ENCODE results near the gene MTHFD1L.

The MTHFD1L gene

GRCh38 chr6:150866147-150866990 lies 867 bp downstream of the MTHFD1L start:
- FAIRE-seq = no peak

GRCh38 chr6:150866991-150867501 lies 1.5 kb downstream of the MTHFD1L start:
- FAIRE-seq = no peak

GRCh38 chr6:150868759-150869158 lies 3.3 kb downstream of the MTHFD1L start:
- FAIRE-seq = no peak

GRCh38 chr6:150874179-150874578 lies 8.7 kb downstream of the MTHFD1L start:
- no peak for FAIRE-seq

GRCh38 chr6:150875841-150876240 lies 10.3 kb downstream of the MTHFD1L start:
- no peak for FAIRE-seq

GRCh38 chr6:150876598-150876997 lies 11.1 kb downstream of the MTHFD1L start:
- FAIRE-seq = no peak

- no peak for FAIRE-seq
These were observed 12.4 kb downstream of the MTHFD1L start for GRCh38 chr6:150877928-150878327.

- FAIRE-seq = no peak
These were observed 13.1 kb downstream of the MTHFD1L start for GRCh38 chr6:150878347-150879213.

GRCh38 chr6:150880336-150880735 lies 14.8 kb downstream of the MTHFD1L start:
- FAIRE-seq = no peak

- peak; percentile 98 for FAIRE-seq
These were observed 16.5 kb downstream of the MTHFD1L start for GRCh38 chr6:150881911-150882481.

- FAIRE-seq = no peak
These were observed 18.0 kb downstream of the MTHFD1L start for GRCh38 chr6:150883521-150883920.

- no peak for FAIRE-seq
These were observed 20.7 kb downstream of the MTHFD1L start for GRCh38 chr6:150886155-150886554.

- no peak for FAIRE-seq
These were observed 22.6 kb downstream of the MTHFD1L start for GRCh38 chr6:150887978-150888563.

GRCh38 chr6:150890346-150890745 lies 24.8 kb downstream of the MTHFD1L start:
- FAIRE-seq = no peak

- peak; percentile 71 for FAIRE-seq
These were observed 26.5 kb downstream of the MTHFD1L start for GRCh38 chr6:150891888-150892485.

- FAIRE-seq = no peak
These were observed 28.8 kb downstream of the MTHFD1L start for GRCh38 chr6:150894191-150894744.

- FAIRE-seq = no peak
These were observed 29.5 kb downstream of the MTHFD1L start for GRCh38 chr6:150894935-150895552.

GRCh38 chr6:150895928-150896632 lies 30.6 kb downstream of the MTHFD1L start:
- no peak for FAIRE-seq

- FAIRE-seq = no peak
These were observed 32.0 kb downstream of the MTHFD1L start for GRCh38 chr6:150897400-150897943.

- FAIRE-seq = no peak
These were observed 33.1 kb downstream of the MTHFD1L start for GRCh38 chr6:150898399-150899170.
